Astrocyte (in vitro differentiated cells and primary cell): ENCODE data around the gene DNASE2.

Experiments used
- EZH2 ChIP-seq: IDR thresholded peaks from 2 replicates; pipeline ENCODE4 v1.6.1; 2012; ENCODE audit warnings: mild to moderate bottlenecking, low read length, inconsistent platforms; ENCODE audit not compliant: insufficient read depth
- TF ChIP-seq, protein P1 (sequence below): IDR thresholded peaks from 2 replicates; pipeline ENCODE4 v1.5.1; 2011; ENCODE audit warnings: low read depth, mild to moderate bottlenecking, inconsistent platforms, low read length, moderate library complexity; ENCODE audit not compliant: insufficient read depth

DNA sequence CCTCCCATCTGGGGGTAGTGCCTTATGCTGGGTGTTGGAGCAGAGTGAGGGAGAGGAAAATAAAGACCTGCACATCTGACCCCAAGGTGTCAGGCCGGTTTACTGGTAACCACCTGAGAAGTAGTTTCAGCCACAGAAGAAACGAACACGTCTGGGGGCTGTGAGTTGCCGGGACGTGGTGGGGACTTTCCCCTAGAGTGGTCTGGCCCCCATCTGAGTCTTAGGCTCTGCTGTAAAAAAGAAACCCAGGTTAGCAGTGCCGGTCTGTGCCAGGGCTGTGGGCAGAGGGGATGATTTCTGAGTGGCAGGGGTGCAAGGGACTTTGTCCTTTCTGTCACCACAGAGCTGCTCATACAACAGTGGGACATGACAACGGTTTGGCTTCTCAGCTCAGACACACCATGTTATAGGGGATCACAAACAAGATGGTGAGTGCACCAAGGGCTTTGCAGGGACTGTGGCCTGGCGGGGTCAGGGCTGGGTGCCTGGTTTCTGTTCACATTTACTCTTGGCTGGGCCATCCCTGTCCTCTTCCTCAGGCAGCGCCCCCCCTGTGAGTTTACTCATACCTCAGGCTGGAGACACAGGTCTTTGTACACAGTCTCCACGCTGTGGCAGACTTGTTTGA is 18.8 kb upstream of the DNASE2 start:
- TF ChIP-seq, protein P1, sequence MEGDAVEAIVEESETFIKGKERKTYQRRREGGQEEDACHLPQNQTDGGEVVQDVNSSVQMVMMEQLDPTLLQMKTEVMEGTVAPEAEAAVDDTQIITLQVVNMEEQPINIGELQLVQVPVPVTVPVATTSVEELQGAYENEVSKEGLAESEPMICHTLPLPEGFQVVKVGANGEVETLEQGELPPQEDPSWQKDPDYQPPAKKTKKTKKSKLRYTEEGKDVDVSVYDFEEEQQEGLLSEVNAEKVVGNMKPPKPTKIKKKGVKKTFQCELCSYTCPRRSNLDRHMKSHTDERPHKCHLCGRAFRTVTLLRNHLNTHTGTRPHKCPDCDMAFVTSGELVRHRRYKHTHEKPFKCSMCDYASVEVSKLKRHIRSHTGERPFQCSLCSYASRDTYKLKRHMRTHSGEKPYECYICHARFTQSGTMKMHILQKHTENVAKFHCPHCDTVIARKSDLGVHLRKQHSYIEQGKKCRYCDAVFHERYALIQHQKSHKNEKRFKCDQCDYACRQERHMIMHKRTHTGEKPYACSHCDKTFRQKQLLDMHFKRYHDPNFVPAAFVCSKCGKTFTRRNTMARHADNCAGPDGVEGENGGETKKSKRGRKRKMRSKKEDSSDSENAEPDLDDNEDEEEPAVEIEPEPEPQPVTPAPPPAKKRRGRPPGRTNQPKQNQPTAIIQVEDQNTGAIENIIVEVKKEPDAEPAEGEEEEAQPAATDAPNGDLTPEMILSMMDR = no peak
- TF ChIP-seq EZH2 = no peak
